HTERT RPE-1 (cell line): Measurements from ENCODE around the gene OR2L2.
"Not testable (repeated sequence)": the region's sequence is repeated elsewhere in the genome, so short reads cannot be mapped to it uniquely, and the experiment has no call there.

Experiments used
- in situ Hi-C: fragments of 300-500 bp; cut with MboI; formaldehyde crosslinking; loops from 4 replicates; pipeline ENCODE4 v1.14.3; 2020; ENCODE audit warnings: low sequenced_read_pairs

OR2L2 gene

GRCh38 chr1:248029770-248030169 lies at the start of gene OR2L2:
Gene OR2L2, plus strand, starts transcription at chr1:248030070. Its CDS starts 8,198 bp downstream, at chr1:248038268.
- in situ Hi-C loops: no loop called here

GRCh38 chr1:247992986-247993385 lies 36.9 kb upstream of the OR2L2 start:
- in situ Hi-C loops: no loop called here

- in situ Hi-C loops: no loop called here
Observed at GRCh38 chr1:247998811-247999210, 31.1 kb upstream of the OR2L2 start.

GRCh38 chr1:248000169-248000568 lies 29.7 kb upstream of the OR2L2 start:
- in situ Hi-C loops: no loop called here

DNA sequence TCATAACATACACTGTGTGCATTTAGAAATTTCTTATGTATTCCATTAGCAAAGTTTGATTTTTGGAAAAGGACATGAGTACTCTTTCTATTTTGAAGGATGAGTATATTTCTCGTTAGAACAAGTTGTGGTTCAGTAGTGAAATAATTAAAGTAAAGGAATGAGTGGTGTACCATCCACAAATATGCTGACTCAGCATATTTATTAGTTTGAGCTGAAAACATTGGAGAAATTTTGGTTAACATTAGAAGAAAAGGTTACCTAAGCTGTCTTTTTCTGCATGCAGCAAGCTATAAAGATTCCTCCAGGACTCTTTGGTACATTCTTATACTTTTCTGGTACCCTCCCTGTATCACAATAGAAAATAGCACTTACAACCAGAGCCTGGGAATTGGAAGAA lies 22.1 kb upstream of the OR2L2 start:
- in situ Hi-C loops: no loop called here

GRCh38 chr1:248009681-248010080 lies 20.2 kb upstream of the OR2L2 start:
- in situ Hi-C loops: no loop called here

DNA sequence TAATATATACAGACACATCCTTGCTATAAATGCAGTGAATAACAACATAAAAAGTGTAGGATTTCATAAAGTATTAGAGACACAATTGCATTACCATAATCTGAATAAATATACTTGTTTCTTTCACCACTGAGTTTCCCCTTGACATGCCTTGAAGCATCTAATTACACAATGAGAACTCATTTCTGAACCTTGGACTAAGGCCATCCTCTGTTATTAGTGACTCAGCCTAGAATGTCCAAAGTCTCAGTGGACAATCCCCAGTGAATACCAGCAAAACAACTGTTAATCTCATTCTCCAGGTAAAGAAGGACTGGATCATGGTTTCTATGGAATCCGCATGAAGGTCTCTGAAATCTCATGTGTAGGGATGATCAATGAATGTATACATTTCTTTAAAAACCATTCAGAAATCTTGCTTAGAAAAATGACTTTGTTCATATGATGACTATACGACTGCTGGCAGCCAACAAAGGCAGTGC lies 16.6 kb upstream of the OR2L2 start, which contains the start of gene OR2L5:
Gene OR2L5 (plus strand): TSS at position 432 of the 482 bp plus-strand sequence. CDS start 8,288 bp downstream, outside the sequence.
- in situ Hi-C loops: no loop called here

GRCh38 chr1:248015803-248016202 lies 14.1 kb upstream of the OR2L2 start:
- in situ Hi-C loops: no loop called here

GRCh38 chr1:248045209-248045608 lies 15.3 kb downstream of the OR2L2 start:
- in situ Hi-C loops: no loop called here

GRCh38 chr1:248046536-248046935 lies 16.7 kb downstream of the OR2L2 start, which contains the start of gene OR2L3:
Gene OR2L3, plus strand, starts transcription at chr1:248046836. Its CDS starts 13,846 bp downstream, at chr1:248060682.
- in situ Hi-C loops: no loop called here

- in situ Hi-C loops: no loop called here
Observed at GRCh38 chr1:248047008-248047407, 17.1 kb downstream of the OR2L2 start.

GRCh38 chr1:248054671-248055070 lies 24.8 kb downstream of the OR2L2 start:
- in situ Hi-C loops: no loop called here

DNA sequence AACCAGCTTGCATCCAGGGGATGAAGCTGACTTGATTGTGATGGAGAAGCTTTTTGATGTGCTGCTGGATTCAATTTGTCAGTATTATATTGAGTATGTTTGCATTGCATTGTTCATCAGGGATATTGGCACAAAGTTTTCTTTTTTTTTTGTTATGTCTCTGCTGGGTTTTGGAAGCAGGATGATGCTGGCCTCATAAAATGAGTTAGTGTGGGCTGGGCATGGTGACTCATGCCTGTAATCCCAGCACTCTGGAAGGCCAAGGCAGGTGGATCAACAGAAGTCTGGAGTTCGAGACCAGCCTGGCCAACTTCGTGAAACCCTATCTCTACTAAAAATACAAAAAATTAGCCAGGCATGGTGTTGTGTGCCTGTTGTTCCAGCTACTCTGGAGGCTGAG lies 25.4 kb downstream of the OR2L2 start:
- in situ Hi-C loops: no loop called here

DNA sequence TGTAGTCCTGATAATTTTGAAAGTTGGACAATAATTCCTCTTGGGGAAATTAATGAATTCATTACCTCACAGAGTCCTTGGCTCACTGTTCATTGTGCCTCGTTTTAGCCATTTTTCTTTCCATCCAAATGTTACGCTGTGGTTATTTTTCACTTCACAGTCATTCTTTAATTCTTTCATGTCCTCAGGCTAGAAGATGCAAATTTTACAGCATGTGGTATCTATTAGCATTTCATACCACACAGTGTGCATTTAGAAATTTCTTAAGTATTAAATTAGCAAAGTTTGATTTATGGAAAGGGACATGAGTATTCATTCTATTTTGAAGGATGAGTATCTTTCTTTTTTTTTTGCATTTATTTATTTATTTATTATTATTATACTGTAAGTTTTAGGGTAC lies 35.2 kb downstream of the OR2L2 start:
- in situ Hi-C loops: no loop called here

GRCh38 chr1:248065604-248066003 lies 35.7 kb downstream of the OR2L2 start:
- in situ Hi-C loops: no loop called here

- in situ Hi-C loops: not testable (repeated sequence)
Observed at GRCh38 chr1:248083864-248084263, 54.0 kb downstream of the OR2L2 start.
